Adipocyte (in vitro differentiated cells): ENCODE data around the gene S100A6.
A peak's percentile ranks its signal among the peaks of the same experiment; 100 is the strongest.

Experiments used
- DNase-seq: peaks from one replicate; pipeline ENCODE4 v3.0.0-alpha.2; 2015; ENCODE audit warnings: low read depth
- H3K27me3 ChIP-seq: replicated peaks from 2 replicates; pipeline ENCODE4 v1.7.0; 2013; ENCODE audit warnings: mild to moderate bottlenecking, low read length, moderate library complexity; ENCODE audit not compliant: control insufficient read depth, insufficient read depth
- H3K36me3 ChIP-seq: 2 replicates; pipeline ENCODE4 v1.7.0; 2013; ENCODE audit warnings: low read length, mild to moderate bottlenecking, moderate library complexity; ENCODE audit not compliant: control insufficient read depth, insufficient read depth, severe bottlenecking
- H3K4me1 ChIP-seq: 2 replicates; pipeline ENCODE4 v1.7.0; 2013; ENCODE audit warnings: mild to moderate bottlenecking, low read length, moderate library complexity; ENCODE audit not compliant: control insufficient read depth, insufficient read depth
- H3K4me3 ChIP-seq: 2 replicates; pipeline ENCODE4 v1.7.0; 2013; ENCODE audit warnings: mild to moderate bottlenecking, low read length, moderate library complexity
- H3K9ac ChIP-seq: 2 replicates; pipeline ENCODE4 v1.7.0; 2013; ENCODE audit warnings: mild to moderate bottlenecking, low read length, moderate library complexity
- H3K9me3 ChIP-seq: 2 replicates; pipeline ENCODE4 v1.7.0; 2013; ENCODE audit warnings: mild to moderate bottlenecking, low read length, moderate library complexity; ENCODE audit not compliant: control insufficient read depth

The S100A6 gene

DNA sequence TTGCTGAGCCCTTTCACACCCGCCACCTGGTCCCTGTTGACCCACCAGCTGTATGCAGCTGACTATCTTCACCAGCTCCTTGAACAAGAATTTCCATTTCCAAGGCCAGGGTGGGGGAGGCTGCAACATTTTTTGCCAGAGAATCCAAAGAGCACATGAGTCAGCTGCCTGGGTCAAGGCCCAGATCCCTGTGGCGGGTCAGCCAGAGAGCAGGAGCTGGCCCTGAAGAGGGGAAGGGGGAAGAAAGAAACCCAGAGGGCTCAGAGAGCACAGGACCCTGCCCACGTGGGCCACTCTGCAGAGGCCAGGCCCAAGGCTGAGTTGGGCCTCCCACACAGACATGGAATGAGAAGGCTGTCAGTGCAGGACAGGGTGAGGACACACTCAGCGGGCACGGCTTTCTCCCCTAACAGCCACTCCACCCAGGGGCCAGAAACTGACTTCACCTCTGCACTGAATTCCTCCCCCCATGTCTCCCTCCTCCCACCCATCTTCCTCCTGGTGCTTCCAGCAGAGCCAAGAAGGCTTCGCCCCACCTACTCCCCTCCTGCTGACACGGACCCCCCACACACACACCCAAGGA, 28.9 kb downstream of the S100A6 start:
- peaks cover 33% of the 10 kb centered on the region for H3K4me1 ChIP-seq
- peak overlapping the region; percentile 79 for H3K9ac ChIP-seq
- no peaks in the 10 kb centered on the region for H3K27me3 ChIP-seq
- H3K9me3 ChIP-seq, result no peaks in the 10 kb centered on the region
- no peaks in the 10 kb centered on the region for H3K36me3 ChIP-seq
- DNase-seq, result peak; percentile 85
- H3K4me3 ChIP-seq, result peak overlapping the region; percentile 39

DNA sequence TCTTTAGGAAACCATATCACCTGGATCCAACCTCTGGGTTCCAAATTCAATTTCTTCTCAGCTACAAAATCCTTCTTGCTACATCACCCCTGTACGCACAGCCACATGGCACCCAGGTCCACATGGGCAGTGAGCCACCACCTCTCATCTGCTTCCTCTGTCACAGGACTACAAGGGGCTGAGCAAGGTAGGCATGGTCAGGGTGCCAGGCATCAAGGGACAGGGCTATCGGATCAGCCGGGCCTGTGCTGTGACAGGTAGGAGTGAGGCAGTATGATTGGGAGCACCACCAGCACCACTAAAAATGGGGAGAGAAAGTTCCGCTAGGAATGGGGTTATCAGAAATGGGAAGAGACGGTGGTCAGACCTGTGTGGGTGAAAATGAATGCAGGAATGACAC, 29.4 kb downstream of the S100A6 start:
- no peaks in the 10 kb centered on the region for H3K36me3 ChIP-seq
- peak overlapping the region; percentile 30 for H3K9ac ChIP-seq
- no peaks in the 10 kb centered on the region for H3K9me3 ChIP-seq
- peaks cover 33% of the 10 kb centered on the region for H3K4me1 ChIP-seq
- DNase-seq, result no peak
- H3K27me3 ChIP-seq, result no peaks in the 10 kb centered on the region
- peak overlapping the region; percentile 13 for H3K4me3 ChIP-seq

DNA sequence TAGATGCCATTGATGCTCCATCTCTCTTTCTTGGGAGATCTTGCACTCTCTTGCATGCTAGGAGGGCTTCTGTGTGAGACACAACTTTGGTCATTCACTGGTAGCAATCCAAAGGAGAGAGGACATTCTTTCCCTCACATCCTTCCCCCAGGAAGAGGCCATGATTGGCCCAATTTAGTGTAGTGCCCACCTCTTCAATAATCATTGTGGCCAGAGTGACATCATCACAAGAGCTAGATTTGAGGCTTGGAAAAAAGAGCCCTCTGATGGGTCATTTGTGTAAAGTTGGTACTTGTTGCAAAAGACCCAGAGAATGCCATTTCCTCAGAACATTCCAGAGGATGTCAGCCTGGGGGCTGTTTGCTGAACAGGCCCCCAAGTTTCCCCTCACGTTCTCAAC, 30.2 kb downstream of the S100A6 start:
- H3K4me1 ChIP-seq, result peaks cover 33% of the 10 kb centered on the region
- no peak overlapping the region for H3K4me3 ChIP-seq
- H3K9ac ChIP-seq, result no peak overlapping the region
- no peaks in the 10 kb centered on the region for H3K9me3 ChIP-seq
- H3K36me3 ChIP-seq, result no peaks in the 10 kb centered on the region
- H3K27me3 ChIP-seq, result no peaks in the 10 kb centered on the region
- no peak for DNase-seq

DNA sequence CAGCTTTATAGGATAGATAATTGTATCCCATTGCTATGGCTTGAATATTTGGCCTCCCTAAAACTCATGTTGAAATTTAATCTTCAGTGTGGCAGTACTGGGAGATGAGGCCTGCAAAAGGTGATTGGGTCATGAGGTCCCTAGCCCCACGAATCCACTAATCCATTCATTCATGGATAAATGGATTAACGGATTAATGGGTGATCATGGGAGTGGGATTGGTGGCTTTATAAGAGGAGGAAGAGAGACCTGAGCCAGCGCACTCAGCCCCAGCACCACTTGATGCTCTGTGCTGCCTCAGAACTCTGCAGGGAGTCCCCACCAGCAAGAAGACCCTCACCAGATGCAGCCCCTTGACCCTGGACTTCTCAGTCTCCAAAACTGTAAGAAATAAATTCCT, 32.0 kb downstream of the S100A6 start:
- Histone ChIP-seq H3K4me1 (peaks cover 33% of the 10 kb centered on the region), H3K36me3 (no peaks in the 10 kb centered on the region), H3K27me3 (no peaks in the 10 kb centered on the region), H3K4me3 (no peak overlapping the region), H3K9me3 (no peaks in the 10 kb centered on the region), H3K9ac (no peak overlapping the region)
- no peak for DNase-seq

DNA sequence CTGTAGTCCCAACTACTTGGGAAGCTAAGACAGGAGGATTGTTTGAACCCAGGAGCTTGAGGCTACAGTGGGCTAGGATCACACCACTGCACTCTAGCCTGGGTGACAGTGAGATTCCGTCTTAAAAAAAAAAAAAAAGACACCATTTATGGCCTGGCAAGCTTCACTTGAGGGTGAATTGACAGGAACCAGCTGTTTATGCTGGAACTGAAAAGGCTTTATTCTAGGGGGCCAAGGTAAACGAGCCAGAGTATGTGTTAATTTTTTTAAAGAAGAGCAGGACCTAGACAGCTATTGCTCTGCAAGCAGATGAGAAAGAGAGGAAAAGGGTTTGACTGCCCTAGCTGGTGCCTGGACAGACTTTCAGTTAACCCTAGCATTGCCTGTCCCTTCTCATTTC, 37.0 kb downstream of the S100A6 start:
- Histone ChIP-seq H3K9me3 (no peaks in the 10 kb centered on the region), H3K9ac (no peak overlapping the region), H3K27me3 (no peaks in the 10 kb centered on the region), H3K4me3 (no peak overlapping the region), H3K36me3 (no peaks in the 10 kb centered on the region), H3K4me1 (no peaks in the 10 kb centered on the region)
- no peak for DNase-seq

DNA sequence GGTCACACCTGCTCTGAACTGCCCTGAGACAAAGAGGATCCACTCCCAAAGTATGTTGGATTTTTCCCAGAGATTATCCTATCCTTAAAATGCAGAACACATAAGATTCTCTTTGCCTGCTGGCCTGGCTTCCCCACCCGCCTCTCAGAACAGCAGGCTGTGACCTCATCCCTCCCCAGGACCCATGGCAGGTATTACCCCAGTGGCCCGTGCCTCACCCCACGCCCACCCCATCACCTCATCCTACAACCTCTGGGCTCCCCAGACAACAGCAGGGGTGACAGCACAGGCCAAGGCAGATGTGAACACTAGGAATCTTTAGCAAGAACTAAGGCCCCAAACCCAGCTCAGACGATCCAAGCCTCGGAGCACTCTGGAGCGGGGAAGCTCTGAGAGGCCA, 40.3 kb downstream of the S100A6 start:
- H3K4me1 ChIP-seq, result peaks cover 9% of the 10 kb centered on the region

DNA sequence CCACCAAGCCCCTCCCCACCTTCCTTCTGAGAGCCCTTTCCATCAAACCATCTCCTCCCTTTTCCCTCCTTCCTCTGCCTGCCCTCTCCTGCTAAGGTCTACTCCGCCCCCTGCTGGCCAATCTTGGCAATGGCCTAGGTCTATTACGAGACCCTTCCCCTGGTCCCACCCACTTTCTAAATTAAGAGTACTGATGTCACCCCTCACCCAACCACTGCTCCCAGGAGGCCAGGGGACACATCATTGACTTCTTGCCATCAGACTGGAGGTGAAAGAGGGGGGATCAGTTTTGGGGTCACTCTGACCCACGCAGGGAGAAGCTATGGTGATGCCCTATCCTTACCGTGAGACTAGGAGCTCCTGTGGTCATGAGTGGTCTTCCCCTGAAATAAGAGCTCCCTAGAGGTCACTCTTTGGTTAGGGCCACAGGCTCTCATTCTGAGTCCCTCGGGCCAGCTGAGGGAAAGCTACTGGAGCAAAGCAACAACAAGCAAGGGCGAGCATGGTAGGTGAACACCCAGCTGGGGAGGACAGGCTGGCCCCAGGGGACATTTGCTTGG, 40.7 kb downstream of the S100A6 start:
- Histone ChIP-seq H3K9ac (no peak overlapping the region), H3K36me3 (no peaks in the 10 kb centered on the region), H3K4me1 (peaks cover 11% of the 10 kb centered on the region), H3K4me3 (no peak overlapping the region), H3K27me3 (no peaks in the 10 kb centered on the region), H3K9me3 (no peaks in the 10 kb centered on the region)
- peak; percentile 91 for DNase-seq

More for the DNA sequence above, 40.3 kb downstream of the S100A6 start:
- no peak overlapping the region for H3K4me3 ChIP-seq
- no peak for DNase-seq
- no peak overlapping the region for H3K9ac ChIP-seq
- no peaks in the 10 kb centered on the region for H3K36me3 ChIP-seq
- no peaks in the 10 kb centered on the region for H3K9me3 ChIP-seq
- H3K27me3 ChIP-seq, result no peaks in the 10 kb centered on the region

DNA sequence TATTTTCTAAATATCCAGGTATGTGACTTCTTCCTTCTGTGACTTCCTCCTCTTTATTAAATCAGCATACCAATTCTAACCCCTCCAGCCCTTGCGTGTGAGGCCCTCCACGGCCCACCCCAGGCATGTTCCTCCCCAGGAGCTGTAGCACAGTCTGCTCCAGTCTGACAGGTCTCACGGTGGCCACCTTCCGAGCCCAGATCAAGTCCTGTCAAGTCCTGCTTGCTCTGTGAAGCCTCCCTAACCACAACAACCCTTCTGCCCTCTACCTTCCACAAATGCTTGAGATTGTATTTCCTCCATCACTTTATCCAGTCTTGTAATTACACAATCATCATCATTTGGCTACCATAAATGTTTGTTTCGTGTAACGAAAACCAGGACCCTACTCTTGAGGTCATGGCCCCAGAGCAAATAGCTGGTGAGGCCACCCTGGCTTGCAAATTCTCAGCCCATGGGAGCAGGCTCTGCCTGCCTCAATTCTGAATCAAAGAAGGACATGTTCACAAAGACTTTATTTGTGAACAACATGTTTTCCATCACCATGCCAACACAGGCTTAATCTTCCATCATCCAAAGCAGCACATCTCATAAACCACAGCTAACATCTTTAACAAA, 42.3 kb downstream of the S100A6 start:
- Histone ChIP-seq H3K4me3 (no peak overlapping the region), H3K27me3 (no peaks in the 10 kb centered on the region), H3K9me3 (no peaks in the 10 kb centered on the region), H3K9ac (no peak overlapping the region), H3K4me1 (peaks cover 11% of the 10 kb centered on the region), H3K36me3 (no peaks in the 10 kb centered on the region)
- DNase-seq, result no peak

DNA sequence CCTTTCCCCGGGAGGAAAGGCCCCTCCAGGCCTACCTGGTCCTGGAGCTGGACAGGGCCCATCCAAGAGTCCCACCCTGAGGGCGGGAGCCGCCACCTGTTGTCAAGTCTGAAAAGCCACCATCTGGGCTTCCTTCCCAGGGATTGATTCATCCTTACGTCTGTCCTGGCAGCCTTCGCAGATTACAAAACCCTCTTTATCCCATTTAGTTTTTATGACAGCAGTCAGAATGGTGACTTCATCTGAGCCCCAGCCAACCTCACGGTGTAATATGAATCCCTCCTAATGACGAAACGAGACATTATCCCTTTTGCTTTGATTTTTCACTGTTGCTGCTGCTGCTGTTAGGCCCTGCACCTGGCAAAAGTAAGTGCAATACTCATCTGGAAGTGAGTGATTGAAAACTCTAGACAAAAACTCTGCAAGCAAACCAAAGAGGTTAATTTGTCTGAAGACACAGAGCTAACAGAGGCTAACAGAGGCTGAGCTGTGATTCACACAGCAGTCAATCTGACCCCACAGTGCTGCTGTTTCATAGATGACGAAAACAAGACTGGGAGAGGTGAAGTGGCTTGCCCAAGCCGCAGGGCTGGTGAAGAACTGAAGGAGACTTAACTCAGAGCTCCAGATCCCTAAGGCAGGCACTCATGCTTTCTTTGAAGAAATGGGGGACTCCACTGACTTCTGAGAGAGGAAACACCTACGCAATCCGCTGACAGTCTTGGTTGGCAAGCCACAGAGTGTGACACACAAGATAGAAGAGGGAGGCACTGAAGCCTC, 45.3 kb downstream of the S100A6 start:
- Histone ChIP-seq H3K9me3 (no peaks in the 10 kb centered on the region), H3K9ac (no peak overlapping the region), H3K4me1 (peaks cover 11% of the 10 kb centered on the region), H3K4me3 (peak overlapping the region; percentile 49), H3K36me3 (no peaks in the 10 kb centered on the region), H3K27me3 (peaks cover 1% of the 10 kb centered on the region)
- peak; percentile 91 for DNase-seq

DNA sequence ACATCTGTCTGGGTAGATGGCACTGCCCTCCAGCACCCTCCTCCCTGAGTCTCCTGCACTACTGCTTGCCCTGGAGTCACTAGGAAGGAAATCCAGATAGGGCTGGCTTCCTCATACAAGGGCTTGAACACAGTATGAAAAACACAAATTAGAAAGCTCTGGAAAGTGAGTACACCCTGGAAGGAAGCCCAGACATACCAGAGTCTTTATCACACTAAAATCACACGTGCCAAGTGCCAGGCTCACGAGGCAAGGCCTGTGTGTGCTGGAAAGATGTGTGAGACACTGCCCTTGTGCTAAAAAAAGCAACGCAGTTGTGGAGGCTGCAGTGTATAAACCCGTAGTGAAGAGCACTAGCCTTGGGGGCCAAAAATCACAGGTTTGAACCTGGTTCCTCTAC, 47.1 kb downstream of the S100A6 start:
- Histone ChIP-seq H3K4me3 (no peak overlapping the region), H3K9me3 (no peaks in the 10 kb centered on the region), H3K4me1 (peaks cover 11% of the 10 kb centered on the region), H3K9ac (no peak overlapping the region), H3K27me3 (peaks cover 9% of the 10 kb centered on the region), H3K36me3 (no peaks in the 10 kb centered on the region)
- DNase-seq, result no peak

DNA sequence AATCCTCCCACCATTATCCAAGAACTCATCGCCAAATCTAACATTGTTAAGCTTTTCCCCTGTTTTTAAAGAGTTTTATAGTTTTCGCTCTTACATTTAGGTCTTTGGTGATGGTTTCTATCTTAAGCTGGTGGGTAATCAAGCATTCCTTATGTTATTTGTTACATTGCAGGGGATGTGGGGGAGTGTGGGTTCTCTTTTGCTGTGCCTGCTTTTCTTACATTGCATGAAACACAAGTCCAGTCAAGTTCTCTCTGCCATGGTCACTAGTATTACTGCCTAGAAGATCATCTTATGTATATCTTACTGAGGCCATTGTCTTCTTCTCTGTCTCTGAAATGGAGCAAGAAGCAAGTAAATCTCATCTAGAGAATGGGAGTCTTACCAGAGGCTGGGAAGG, 48.1 kb downstream of the S100A6 start:
- H3K4me1 ChIP-seq, result peaks cover 11% of the 10 kb centered on the region
- H3K9ac ChIP-seq, result no peak overlapping the region
- no peaks in the 10 kb centered on the region for H3K9me3 ChIP-seq
- no peaks in the 10 kb centered on the region for H3K36me3 ChIP-seq
- DNase-seq, result no peak
- no peak overlapping the region for H3K4me3 ChIP-seq
- peaks cover 12% of the 10 kb centered on the region for H3K27me3 ChIP-seq
